ENCODE results near the gene NPIPB6. TPM values are rescaled to one million over a fixed set of nuclear protein-coding genes. Genes with fewer than 3 reads are reported as not detected.
A peak's percentile ranks its signal among the peaks of the same experiment; 100 is the strongest.

NPIPB6 gene
- total and polyA plus RNA-seq, 10 donors: 0.36 to 12.5 (median 1.2) TPM; not detected in 1

- peak; percentile 90 for DNase-seq
- Histone ChIP-seq H3K4me3 (no peak overlapping the region), H3K27me3 (replicated peaks in 1 of 7) (no peaks in the 10 kb centered on the region), H3K9me3 (no peaks in the 10 kb centered on the region), H3K4me1 (peaks cover 0 to 20% (median 5%) of the 10 kb centered on the region in 6 donors), H3K36me3 (peaks cover 0 to 3% (median 0%) of the 10 kb centered on the region in 6 donors), H3K27ac (no peak overlapping the region)
- intact Hi-C loops (cut with DNase I; ENCODE audit: low total_unique reads): loop anchor here (2.0 kb wide), 1 partner anchor 38 kb away; no protein-coding TSS in a partner anchor
- 51 to 79% (median 52%) methylated on average over 14 to 22 of the region's 22 CpGs for WGBS, 5 donors
- TF ChIP-seq CTCF (IDR thresholded peaks at IDR 0.05 in 8 of 11, conservative IDR thresholded peaks at IDR 0.05 in 3 of 11) (peak; percentile 77 to 95 (median 90)), POLR2A (IDR thresholded peaks at IDR 0.05) (no peak), POLR2AphosphoS5 (IDR thresholded peaks at IDR 0.05) (peak in 1 of 3 donors; percentile 26)
Measured at GRCh38 chr16:28317040-28317880, 46.0 kb downstream of the NPIPB6 start.

GRCh38 chr16:28316054-28316453 lies 47.3 kb downstream of the NPIPB6 start:
- no peak for TF ChIP-seq POLR2A (IDR thresholded peaks at IDR 0.05)
- H3K9me3 ChIP-seq: no peaks in the 10 kb centered on the region
- WGBS, 5 donors: 78 to 91% (median 83%) methylated on average over 4 to 6 of the region's 6 CpGs
- H3K27me3 ChIP-seq (replicated peaks in 1 of 7): no peaks in the 10 kb centered on the region
- no peak overlapping the region for H3K27ac ChIP-seq
- no peak for DNase-seq
- H3K4me3 ChIP-seq: no peak overlapping the region
- H3K4me1 ChIP-seq: peaks cover 0 to 32% (median 9%) of the 10 kb centered on the region in 6 donors
- H3K36me3 ChIP-seq: peaks cover 0 to 3% (median 0%) of the 10 kb centered on the region in 6 donors
- intact Hi-C loops (cut with DNase I; ENCODE audit: low total_unique reads): loop anchor here (2.0 kb wide), 1 partner anchor 37 kb away; no protein-coding TSS in a partner anchor

- WGBS, 5 donors: 59 to 70% (median 65%) methylated on average over 9 to 11 of the region's 11 CpGs
- H3K4me3 ChIP-seq: no peak overlapping the region
- H3K27ac ChIP-seq: no peak overlapping the region
- intact Hi-C loops (cut with DNase I; ENCODE audit: low total_unique reads): no loop called here
- H3K4me1 ChIP-seq: peaks cover 0 to 53% (median 22%) of the 10 kb centered on the region in 6 donors
- TF ChIP-seq POLR2AphosphoS5 (IDR thresholded peaks at IDR 0.05) (no peak), POLR2A (IDR thresholded peaks at IDR 0.05) (no peak), CTCF (IDR thresholded peaks at IDR 0.05 in 8 of 11, conservative IDR thresholded peaks at IDR 0.05 in 3 of 11) (no peak)
- H3K27me3 ChIP-seq (replicated peaks in 1 of 7): no peaks in the 10 kb centered on the region
- no peak for DNase-seq
- H3K9me3 ChIP-seq: no peaks in the 10 kb centered on the region
- H3K36me3 ChIP-seq: no peaks in the 10 kb centered on the region
Measured at GRCh38 chr16:28313587-28313986, 49.7 kb downstream of the NPIPB6 start.

- DNase-seq: no peak
- Histone ChIP-seq H3K9me3 (no peaks in the 10 kb centered on the region), H3K27ac (peak overlapping the region in 3 of 8 donors; percentile 14 to 77 (median 34)), H3K4me1 (peaks cover 0 to 53% (median 22%) of the 10 kb centered on the region in 6 donors), H3K36me3 (no peaks in the 10 kb centered on the region), H3K27me3 (replicated peaks in 1 of 7) (no peaks in the 10 kb centered on the region), H3K4me3 (no peak overlapping the region)
- 83 to 90% (median 86%) methylated on average over 8 to 10 of the region's 10 CpGs for WGBS, 5 donors
- intact Hi-C loops (cut with DNase I; ENCODE audit: low total_unique reads): no loop called here
- no peak for TF ChIP-seq CTCF (IDR thresholded peaks at IDR 0.05 in 8 of 11, conservative IDR thresholded peaks at IDR 0.05 in 3 of 11)
- TF ChIP-seq POLR2A (IDR thresholded peaks at IDR 0.05): no peak
- TF ChIP-seq POLR2AphosphoS5 (IDR thresholded peaks at IDR 0.05): no peak
Measured at GRCh38 chr16:28312327-28312726, 51.0 kb downstream of the NPIPB6 start.

All from spleen (tissue), 11 donors.